GM23338 (cell line): Measurements from ENCODE around the gene PBX3.

ENCODE experiments used
- CREB1 ChIP-seq: fragments of 250-450 bp; sonication (Bioruptor Pico); IDR thresholded peaks from 2 replicates; pipeline ENCODE4 v1.5.0; 2020; ENCODE audit warnings: low read depth, mild to moderate bottlenecking, moderate library complexity
- EZH2 ChIP-seq: fragments of 200-600 bp; sonication (generic); IDR thresholded peaks from one replicate; pipeline ENCODE4 v1.8.0; 2017; ENCODE audit warnings: antibody characterized with exemption, mild to moderate bottlenecking, low read depth; ENCODE audit not compliant: unreplicated experiment
- EZH2phosphoT487 ChIP-seq: fragments of 200-600 bp; sonication (generic); IDR thresholded peaks from one replicate; pipeline ENCODE4 v1.8.1; 2018; ENCODE audit warnings: antibody characterized with exemption; ENCODE audit not compliant: unreplicated experiment
- JUNB ChIP-seq: IDR thresholded peaks from one replicate; pipeline ENCODE4 v1.6.1; 2016; ENCODE audit warnings: antibody characterized with exemption; ENCODE audit not compliant: unreplicated experiment
- NANOG ChIP-seq: IDR thresholded peaks from 2 replicates; pipeline ENCODE4 v1.6.1; 2016; ENCODE audit warnings: antibody characterized with exemption, borderline replicate concordance
- POLR2AphosphoS5 ChIP-seq: IDR thresholded peaks from 2 replicates; pipeline ENCODE4 v1.6.1; 2016; ENCODE audit warnings: antibody characterized with exemption, low read depth
- TF ChIP-seq, protein P1 (sequence below), 2 experiments: fragments of 200-600 bp in 1 of 2; sonication (generic) in 1 of 2; conservative IDR thresholded peaks; 2 replicates each; pipeline versions ENCODE4 v1.5.1 to v1.6.1; 2016 to 2017; ENCODE audit warnings: antibody characterized with exemption in 2 of 2, low read depth in 2 of 2, mild to moderate bottlenecking in 2 of 2, moderate library complexity in 1 of 2
- TF ChIP-seq, protein P2 (sequence below): IDR thresholded peaks from one replicate; pipeline ENCODE4 v1.6.1; 2018; ENCODE audit warnings: antibody characterized with exemption; ENCODE audit not compliant: unreplicated experiment
- TF ChIP-seq, protein P3 (sequence below): IDR thresholded peaks from 2 replicates; pipeline ENCODE4 v1.6.1; 2016; ENCODE audit warnings: antibody characterized with exemption

DNA sequence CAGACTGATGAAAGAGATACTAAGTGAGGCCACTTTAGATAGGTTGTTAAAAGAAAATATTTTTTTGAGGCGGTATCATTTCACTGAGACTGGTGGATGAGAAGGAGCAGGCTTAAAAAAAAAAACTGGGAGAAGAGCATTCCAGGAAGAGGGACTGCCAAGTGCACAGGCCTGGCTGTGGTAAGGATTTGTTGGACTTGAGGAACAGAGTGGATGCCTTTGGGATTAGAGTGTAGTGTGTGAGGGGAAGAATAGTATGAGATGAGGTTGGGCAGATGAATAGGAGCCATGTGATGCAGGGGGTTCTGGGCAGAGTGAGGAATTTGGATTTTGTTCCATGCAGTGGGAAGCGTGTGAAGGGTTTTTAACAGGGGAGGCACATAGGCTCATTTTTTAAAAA is 57.9 kb downstream of the PBX3 start:
- TF ChIP-seq, protein P1, sequence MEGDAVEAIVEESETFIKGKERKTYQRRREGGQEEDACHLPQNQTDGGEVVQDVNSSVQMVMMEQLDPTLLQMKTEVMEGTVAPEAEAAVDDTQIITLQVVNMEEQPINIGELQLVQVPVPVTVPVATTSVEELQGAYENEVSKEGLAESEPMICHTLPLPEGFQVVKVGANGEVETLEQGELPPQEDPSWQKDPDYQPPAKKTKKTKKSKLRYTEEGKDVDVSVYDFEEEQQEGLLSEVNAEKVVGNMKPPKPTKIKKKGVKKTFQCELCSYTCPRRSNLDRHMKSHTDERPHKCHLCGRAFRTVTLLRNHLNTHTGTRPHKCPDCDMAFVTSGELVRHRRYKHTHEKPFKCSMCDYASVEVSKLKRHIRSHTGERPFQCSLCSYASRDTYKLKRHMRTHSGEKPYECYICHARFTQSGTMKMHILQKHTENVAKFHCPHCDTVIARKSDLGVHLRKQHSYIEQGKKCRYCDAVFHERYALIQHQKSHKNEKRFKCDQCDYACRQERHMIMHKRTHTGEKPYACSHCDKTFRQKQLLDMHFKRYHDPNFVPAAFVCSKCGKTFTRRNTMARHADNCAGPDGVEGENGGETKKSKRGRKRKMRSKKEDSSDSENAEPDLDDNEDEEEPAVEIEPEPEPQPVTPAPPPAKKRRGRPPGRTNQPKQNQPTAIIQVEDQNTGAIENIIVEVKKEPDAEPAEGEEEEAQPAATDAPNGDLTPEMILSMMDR (conservative IDR thresholded peaks at IDR 0.05; ENCODE audit: low read depth in 2 of 2): no peak
- no peak for TF ChIP-seq JUNB
- no peak for TF ChIP-seq POLR2AphosphoS5
- TF ChIP-seq EZH2: no peak
- TF ChIP-seq, protein P2, sequence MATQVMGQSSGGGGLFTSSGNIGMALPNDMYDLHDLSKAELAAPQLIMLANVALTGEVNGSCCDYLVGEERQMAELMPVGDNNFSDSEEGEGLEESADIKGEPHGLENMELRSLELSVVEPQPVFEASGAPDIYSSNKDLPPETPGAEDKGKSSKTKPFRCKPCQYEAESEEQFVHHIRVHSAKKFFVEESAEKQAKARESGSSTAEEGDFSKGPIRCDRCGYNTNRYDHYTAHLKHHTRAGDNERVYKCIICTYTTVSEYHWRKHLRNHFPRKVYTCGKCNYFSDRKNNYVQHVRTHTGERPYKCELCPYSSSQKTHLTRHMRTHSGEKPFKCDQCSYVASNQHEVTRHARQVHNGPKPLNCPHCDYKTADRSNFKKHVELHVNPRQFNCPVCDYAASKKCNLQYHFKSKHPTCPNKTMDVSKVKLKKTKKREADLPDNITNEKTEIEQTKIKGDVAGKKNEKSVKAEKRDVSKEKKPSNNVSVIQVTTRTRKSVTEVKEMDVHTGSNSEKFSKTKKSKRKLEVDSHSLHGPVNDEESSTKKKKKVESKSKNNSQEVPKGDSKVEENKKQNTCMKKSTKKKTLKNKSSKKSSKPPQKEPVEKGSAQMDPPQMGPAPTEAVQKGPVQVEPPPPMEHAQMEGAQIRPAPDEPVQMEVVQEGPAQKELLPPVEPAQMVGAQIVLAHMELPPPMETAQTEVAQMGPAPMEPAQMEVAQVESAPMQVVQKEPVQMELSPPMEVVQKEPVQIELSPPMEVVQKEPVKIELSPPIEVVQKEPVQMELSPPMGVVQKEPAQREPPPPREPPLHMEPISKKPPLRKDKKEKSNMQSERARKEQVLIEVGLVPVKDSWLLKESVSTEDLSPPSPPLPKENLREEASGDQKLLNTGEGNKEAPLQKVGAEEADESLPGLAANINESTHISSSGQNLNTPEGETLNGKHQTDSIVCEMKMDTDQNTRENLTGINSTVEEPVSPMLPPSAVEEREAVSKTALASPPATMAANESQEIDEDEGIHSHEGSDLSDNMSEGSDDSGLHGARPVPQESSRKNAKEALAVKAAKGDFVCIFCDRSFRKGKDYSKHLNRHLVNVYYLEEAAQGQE: no peak
- no peak for TF ChIP-seq EZH2phosphoT487
- no peak for TF ChIP-seq NANOG
- TF ChIP-seq, protein P3, sequence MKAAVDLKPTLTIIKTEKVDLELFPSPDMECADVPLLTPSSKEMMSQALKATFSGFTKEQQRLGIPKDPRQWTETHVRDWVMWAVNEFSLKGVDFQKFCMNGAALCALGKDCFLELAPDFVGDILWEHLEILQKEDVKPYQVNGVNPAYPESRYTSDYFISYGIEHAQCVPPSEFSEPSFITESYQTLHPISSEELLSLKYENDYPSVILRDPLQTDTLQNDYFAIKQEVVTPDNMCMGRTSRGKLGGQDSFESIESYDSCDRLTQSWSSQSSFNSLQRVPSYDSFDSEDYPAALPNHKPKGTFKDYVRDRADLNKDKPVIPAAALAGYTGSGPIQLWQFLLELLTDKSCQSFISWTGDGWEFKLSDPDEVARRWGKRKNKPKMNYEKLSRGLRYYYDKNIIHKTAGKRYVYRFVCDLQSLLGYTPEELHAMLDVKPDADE: no peak
- no peak for TF ChIP-seq CREB1
